ENCODE data around the gene IVD. TPM values are rescaled to one million over a fixed set of nuclear protein-coding genes. Genes with fewer than 3 reads are reported as not detected.

IVD gene
- total RNA-seq: 100 to 1,000 TPM in 1 of 4 donors, 10 to 100 TPM in 3; 24.9 to 101 (median 48.0) TPM

DNA sequence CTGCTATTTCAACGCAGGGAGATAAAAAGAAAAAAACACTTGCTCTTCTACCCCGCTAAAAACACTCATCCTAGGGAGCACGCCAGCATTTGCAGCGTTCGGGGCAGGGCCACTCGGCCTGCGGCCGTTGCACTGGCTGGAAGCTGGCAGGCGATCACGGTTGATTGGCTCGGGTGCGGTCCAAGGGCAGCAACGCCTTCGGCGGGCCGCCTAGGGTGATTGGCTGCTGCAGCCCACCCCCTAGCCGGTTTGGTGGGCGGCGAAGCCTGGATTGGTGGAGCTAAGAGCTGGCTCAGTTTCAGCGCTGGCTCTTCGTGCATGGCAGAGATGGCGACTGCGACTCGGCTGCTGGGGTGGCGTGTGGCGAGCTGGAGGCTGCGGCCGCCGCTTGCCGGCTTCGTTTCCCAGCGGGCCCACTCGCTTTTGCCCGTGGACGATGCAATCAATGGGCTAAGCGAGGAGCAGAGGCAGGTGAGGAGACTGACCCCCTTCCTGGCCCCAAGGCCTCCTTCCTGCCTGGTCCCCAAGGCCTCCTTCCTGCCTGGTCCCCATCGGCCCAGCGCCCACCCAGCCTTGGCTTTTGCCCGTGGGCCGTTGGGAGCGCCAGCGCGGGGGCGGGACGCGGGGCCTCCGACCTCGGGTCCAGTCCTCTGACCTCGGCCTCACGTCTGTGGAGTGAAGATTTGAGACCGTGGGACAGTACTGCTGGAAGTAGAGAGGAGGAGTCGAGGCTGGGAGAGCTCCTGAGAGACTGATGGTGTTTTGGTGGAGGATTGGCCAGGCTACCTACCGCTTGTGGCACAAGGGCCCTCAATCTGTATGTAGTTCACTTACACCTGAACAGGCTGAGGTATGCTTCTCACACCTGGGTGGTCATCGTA is at the start of gene IVD:
TSS of gene IVD (plus strand) at position 295 of the 881 bp plus-strand sequence. CDS start at position 328, 33 bp downstream.
- no peak for TF ChIP-seq CTCF (IDR thresholded peaks at IDR 0.05; ENCODE audit: low read depth)

- no peak for TF ChIP-seq CTCF (IDR thresholded peaks at IDR 0.05; ENCODE audit: low read depth)
Measured at GRCh38 chr15:40355976-40356585, 49.5 kb upstream of the IVD start.

- TF ChIP-seq CTCF (IDR thresholded peaks at IDR 0.05; ENCODE audit: low read depth): no peak
Measured at GRCh38 chr15:40357246-40357645, 48.3 kb upstream of the IVD start.

- TF ChIP-seq CTCF (IDR thresholded peaks at IDR 0.05; ENCODE audit: low read depth): no peak
Measured at GRCh38 chr15:40357723-40358470, 47.7 kb upstream of the IVD start, which contains the start of gene DISP2. DISP2 (plus strand) TSS chr15:40358219; CDS start chr15:40358322, 103 bp downstream.

DNA sequence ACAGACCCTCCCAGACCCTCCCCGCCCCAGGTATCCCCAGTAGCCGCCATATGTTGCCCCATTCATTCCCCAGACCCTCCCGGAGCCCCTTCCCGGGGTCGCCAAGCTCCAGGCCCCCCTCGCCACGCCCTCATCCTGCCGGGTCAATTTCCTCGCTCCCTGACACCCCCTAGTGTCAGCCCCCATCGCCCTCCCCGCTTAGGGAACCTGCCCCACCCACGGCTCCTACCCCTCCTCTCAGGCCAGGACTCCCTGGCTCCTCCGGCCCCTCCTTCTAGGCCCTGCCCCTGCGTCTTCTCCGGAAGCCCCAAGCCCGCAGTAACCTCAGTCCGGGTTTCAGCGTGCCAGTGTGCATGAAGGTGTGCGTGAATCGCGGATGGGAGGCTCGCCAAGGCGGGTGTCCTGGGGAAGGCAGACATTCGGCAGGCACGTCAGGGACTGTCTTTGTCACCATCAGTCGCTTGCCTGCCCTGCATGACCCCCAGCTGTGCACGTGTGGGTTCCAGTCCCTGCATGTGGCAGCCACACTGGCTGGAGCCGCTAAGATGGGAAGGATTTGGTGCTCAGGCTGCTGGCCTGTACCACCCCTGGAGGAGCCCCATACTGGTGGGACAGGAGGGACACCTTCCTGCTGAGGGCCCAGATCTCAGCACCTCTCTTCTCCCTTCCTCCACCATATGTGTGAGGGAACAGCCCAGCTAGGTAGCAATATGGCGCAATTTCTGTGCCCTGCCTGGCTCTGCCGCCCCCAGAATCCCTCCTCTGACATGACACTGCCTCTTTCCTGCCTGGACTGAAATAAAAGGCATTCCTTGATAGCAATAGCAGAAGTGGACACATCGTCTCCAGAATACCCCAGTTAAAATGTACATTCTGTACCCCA is 46.9 kb upstream of the IVD start:
- TF ChIP-seq CTCF (IDR thresholded peaks at IDR 0.05; ENCODE audit: low read depth): no peak

DNA sequence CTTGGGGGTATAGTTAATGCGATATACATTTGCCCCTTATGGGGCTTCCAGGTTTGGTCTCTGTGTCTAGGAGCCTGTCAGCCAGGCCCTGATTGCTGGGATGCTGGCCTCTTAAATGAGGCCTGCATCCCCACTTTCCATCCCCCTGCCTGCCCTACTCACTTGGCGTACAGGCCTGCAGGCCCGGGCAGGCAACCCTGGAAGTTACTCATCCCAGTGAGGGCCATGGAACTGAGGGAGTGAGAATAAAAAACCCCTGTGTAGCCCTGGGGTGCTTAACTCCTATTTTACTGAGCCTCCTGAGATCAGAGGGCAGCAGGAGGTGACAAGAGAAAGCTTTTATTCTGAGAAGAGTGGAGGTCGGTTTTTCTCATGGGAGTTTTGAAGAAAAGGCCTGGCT is 45.6 kb upstream of the IVD start:
- no peak for TF ChIP-seq CTCF (IDR thresholded peaks at IDR 0.05; ENCODE audit: low read depth)
